NCI-H187 (cell line): ENCODE results near the gene KMT2B.
A peak's percentile ranks its signal among the peaks of the same experiment; 100 is the strongest.
"Not testable (repeated sequence)": the region's sequence is repeated elsewhere in the genome, so short reads cannot be mapped to it uniquely, and the experiment has no call there.

Source experiments
- DNase-seq, 2 experiments: peaks; one replicate each; lab custom pipeline; 2025; lab: John Stamatoyannopoulos, UW

Gene KMT2B

GRCh38 chr19:35756377-35757230 is 38.8 kb downstream of the KMT2B start, which contains the start of gene HSPB6:
Gene HSPB6 (minus strand): TSS chr19:35757029. CDS start chr19:35757008, 21 bp downstream.
- no peak for DNase-seq

- no peak for DNase-seq
Measured at GRCh38 chr19:35757231-35757748, 39.5 kb downstream of the KMT2B start.

- peak; percentile 97 to 98 for DNase-seq
Measured at GRCh38 chr19:35757749-35758608, 40.2 kb downstream of the KMT2B start, which contains the start of gene PROSER3. Gene PROSER3 (plus strand): TSS chr19:35758176. CDS start chr19:35758216, 40 bp downstream.

GRCh38 chr19:35759697-35760096 is 41.9 kb downstream of the KMT2B start:
- no peak for DNase-seq

- no peak for DNase-seq
Measured at GRCh38 chr19:35760711-35761349, 43.0 kb downstream of the KMT2B start.

GRCh38 chr19:35764432-35765315 is 46.9 kb downstream of the KMT2B start:
- DNase-seq, result no peak

GRCh38 chr19:35766571-35767104 is 48.8 kb downstream of the KMT2B start:
- DNase-seq, result no peak

GRCh38 chr19:35767288-35768081 is 49.7 kb downstream of the KMT2B start:
- no peak for DNase-seq

GRCh38 chr19:35768082-35768421 is 50.2 kb downstream of the KMT2B start:
- DNase-seq, result no peak

GRCh38 chr19:35772362-35772761 is 54.6 kb downstream of the KMT2B start:
- DNase-seq, result not testable (repeated sequence)

- DNase-seq, result no peak
Measured at GRCh38 chr19:35773020-35773806, 55.4 kb downstream of the KMT2B start.

- no peak for DNase-seq
Measured at GRCh38 chr19:35774274-35775045, 56.7 kb downstream of the KMT2B start.

GRCh38 chr19:35775046-35775297 is 57.2 kb downstream of the KMT2B start:
- no peak for DNase-seq

GRCh38 chr19:35775298-35776101 is 57.7 kb downstream of the KMT2B start, which contains the start of gene ARHGAP33:
Gene ARHGAP33 (plus strand): TSS chr19:35775564. CDS start chr19:35775659, 95 bp downstream.
- peak; percentile 98 to 99 for DNase-seq

- peak in 1 of 2 experiments; percentile 10 for DNase-seq
Measured at GRCh38 chr19:35776102-35776788, 58.4 kb downstream of the KMT2B start.

GRCh38 chr19:35777086-35777841 is 59.5 kb downstream of the KMT2B start:
- no peak for DNase-seq
